ENCODE measurements around the gene CALR3. TPM values are rescaled to one million over a fixed set of nuclear protein-coding genes. Genes with fewer than 3 reads are reported as not detected.
A peak's percentile ranks its signal among the peaks of the same experiment; 100 is the strongest.
"Not testable (repeated sequence)": the region's sequence is repeated elsewhere in the genome, so short reads cannot be mapped to it uniquely, and the experiment has no call there.

The CALR3 gene
- total RNA-seq, 2 experiments from 2014 or later = not detected

GRCh38 chr19:16520986-16521624 lies 25.1 kb upstream of the CALR3 start:
- DNase-seq = no peak
- Mint-ChIP-seq H3K36me3 (ENCODE audit: low read depth) (peaks cover 49% of the 10 kb centered on the region), H3K27me3 (no peaks in the 10 kb centered on the region), H3K9me3 (no peaks in the 10 kb centered on the region), H3K4me3 (no peak overlapping the region), H3K27ac (no peak overlapping the region), H3K4me1 (peaks cover 5% of the 10 kb centered on the region)
- ChIA-PET POLR2A (no interaction called here), CTCF (no interaction called here)

GRCh38 chr19:16520074-16520973 lies 24.4 kb upstream of the CALR3 start:
- peak overlapping the region; percentile 66 for H3K27ac Mint-ChIP-seq
- H3K36me3 Mint-ChIP-seq (ENCODE audit: low read depth) = peaks cover 49% of the 10 kb centered on the region
- no peaks in the 10 kb centered on the region for H3K27me3 Mint-ChIP-seq
- DNase-seq = no peak
- H3K4me3 Mint-ChIP-seq = no peak overlapping the region
- H3K9me3 Mint-ChIP-seq = no peaks in the 10 kb centered on the region
- POLR2A ChIA-PET = no interaction called here
- H3K4me1 Mint-ChIP-seq = peaks cover 5% of the 10 kb centered on the region
- CTCF ChIA-PET = no interaction called here

- Mint-ChIP-seq H3K36me3 (ENCODE audit: low read depth) (peaks cover 48% of the 10 kb centered on the region), H3K4me1 (peaks cover 5% of the 10 kb centered on the region), H3K27ac (no peak overlapping the region), H3K27me3 (no peaks in the 10 kb centered on the region), H3K4me3 (no peak overlapping the region), H3K9me3 (no peaks in the 10 kb centered on the region)
- ChIA-PET CTCF (no interaction called here), POLR2A (no interaction called here)
- DNase-seq = no peak
Observed at GRCh38 chr19:16519230-16519687, 23.3 kb upstream of the CALR3 start.

GRCh38 chr19:16518483-16519229 lies 22.7 kb upstream of the CALR3 start:
- H3K4me3 Mint-ChIP-seq = no peak overlapping the region
- H3K4me1 Mint-ChIP-seq = peaks cover 5% of the 10 kb centered on the region
- no peak overlapping the region for H3K27ac Mint-ChIP-seq
- ChIA-PET POLR2A (no interaction called here), CTCF (no interaction called here)
- no peaks in the 10 kb centered on the region for H3K27me3 Mint-ChIP-seq
- no peaks in the 10 kb centered on the region for H3K9me3 Mint-ChIP-seq
- H3K36me3 Mint-ChIP-seq (ENCODE audit: low read depth) = peaks cover 42% of the 10 kb centered on the region
- DNase-seq = no peak

GRCh38 chr19:16518061-16518460 lies 22.1 kb upstream of the CALR3 start:
- Mint-ChIP-seq H3K36me3 (ENCODE audit: low read depth) (peaks cover 36% of the 10 kb centered on the region), H3K9me3 (no peaks in the 10 kb centered on the region), H3K27ac (no peak overlapping the region), H3K27me3 (no peaks in the 10 kb centered on the region), H3K4me1 (peaks cover 5% of the 10 kb centered on the region), H3K4me3 (no peak overlapping the region)
- no peak for DNase-seq
- ChIA-PET POLR2A (no interaction called here), CTCF (no interaction called here)

GRCh38 chr19:16516923-16517610 lies 21.1 kb upstream of the CALR3 start:
- no peaks in the 10 kb centered on the region for H3K27me3 Mint-ChIP-seq
- no peak overlapping the region for H3K27ac Mint-ChIP-seq
- ChIA-PET POLR2A (no interaction called here), CTCF (no interaction called here)
- H3K4me3 Mint-ChIP-seq = no peak overlapping the region
- DNase-seq = no peak
- no peaks in the 10 kb centered on the region for H3K9me3 Mint-ChIP-seq
- H3K36me3 Mint-ChIP-seq (ENCODE audit: low read depth) = peaks cover 31% of the 10 kb centered on the region
- peaks cover 5% of the 10 kb centered on the region for H3K4me1 Mint-ChIP-seq

GRCh38 chr19:16516381-16516780 lies 20.4 kb upstream of the CALR3 start:
- ChIA-PET POLR2A (no interaction called here), CTCF (no interaction called here)
- DNase-seq = no peak
- Mint-ChIP-seq H3K27ac (no peak overlapping the region), H3K27me3 (no peaks in the 10 kb centered on the region), H3K36me3 (ENCODE audit: low read depth) (peaks cover 30% of the 10 kb centered on the region), H3K4me1 (peaks cover 5% of the 10 kb centered on the region), H3K9me3 (no peaks in the 10 kb centered on the region), H3K4me3 (no peak overlapping the region)

GRCh38 chr19:16514383-16515019 lies 18.5 kb upstream of the CALR3 start:
- POLR2A ChIA-PET = no interaction called here

GRCh38 chr19:16512611-16513010 lies 16.6 kb upstream of the CALR3 start:
- H3K27me3 Mint-ChIP-seq; POLR2A ChIA-PET; CTCF ChIA-PET; H3K4me1 Mint-ChIP-seq; H3K4me3 Mint-ChIP-seq; H3K9me3 Mint-ChIP-seq; H3K36me3 Mint-ChIP-seq (ENCODE audit: low read depth); DNase-seq: not testable (repeated sequence)
- H3K27ac Mint-ChIP-seq = peak overlapping the region; percentile 19

More at GRCh38 chr19:16514383-16515019, 18.5 kb upstream of the CALR3 start:
- no peaks in the 10 kb centered on the region for H3K27me3 Mint-ChIP-seq
- CTCF ChIA-PET = interaction anchor here (0.6 to 1.4 kb wide), 3 partner anchors 14 to 1465 kb away, joined by 3 to 4 read pairs (median 3); no protein-coding TSS in a partner anchor
- DNase-seq = no peak
- H3K4me3 Mint-ChIP-seq = no peak overlapping the region
- H3K27ac Mint-ChIP-seq = no peak overlapping the region
- H3K9me3 Mint-ChIP-seq = no peaks in the 10 kb centered on the region
- peaks cover 16% of the 10 kb centered on the region for H3K36me3 Mint-ChIP-seq (ENCODE audit: low read depth)
- peaks cover 5% of the 10 kb centered on the region for H3K4me1 Mint-ChIP-seq

GRCh38 chr19:16509141-16510061 lies 13.4 kb upstream of the CALR3 start:
- POLR2A ChIA-PET = no interaction called here
- no peaks in the 10 kb centered on the region for H3K27me3 Mint-ChIP-seq
- H3K4me3 Mint-ChIP-seq = no peak overlapping the region
- CTCF ChIA-PET = interaction anchor here (1.0 kb wide), 1 partner anchor 32 kb away, joined by 3 read pairs; no protein-coding TSS in a partner anchor
- H3K36me3 Mint-ChIP-seq (ENCODE audit: low read depth) = no peaks in the 10 kb centered on the region
- H3K27ac Mint-ChIP-seq = no peak overlapping the region
- no peaks in the 10 kb centered on the region for H3K9me3 Mint-ChIP-seq
- DNase-seq = no peak
- no peaks in the 10 kb centered on the region for H3K4me1 Mint-ChIP-seq

GRCh38 chr19:16508546-16508945 lies 12.6 kb upstream of the CALR3 start:
- no peak overlapping the region for H3K4me3 Mint-ChIP-seq
- no peaks in the 10 kb centered on the region for H3K9me3 Mint-ChIP-seq
- no peak for DNase-seq
- no peaks in the 10 kb centered on the region for H3K36me3 Mint-ChIP-seq (ENCODE audit: low read depth)
- POLR2A ChIA-PET = no interaction called here
- H3K27me3 Mint-ChIP-seq = no peaks in the 10 kb centered on the region
- no peaks in the 10 kb centered on the region for H3K4me1 Mint-ChIP-seq
- no peak overlapping the region for H3K27ac Mint-ChIP-seq
- CTCF ChIA-PET = interaction anchor here (1.0 kb wide), 1 partner anchor 33 kb away, joined by 3 read pairs; no protein-coding TSS in a partner anchor
